DND-41 (cell line): ENCODE data around the gene SLC39A10.

Experiments used
- ATAC-seq: fragments of 200-7000 bp; cut with Tn5 transposase; 3 replicates; pipeline ENCODE4 v1.9.1; 2021; ENCODE audit warnings: low read depth; ENCODE audit not compliant: insufficient read depth
- DNase-seq: peaks from one replicate; pipeline ENCODE4 v3.0.0-alpha.2; 2020
- H2AFZ ChIP-seq: 2 replicates; pipeline ENCODE4 v1.6.0; 2012; ENCODE audit warnings: low read depth, low read length
- H3K27ac ChIP-seq: 2 replicates; pipeline ENCODE4 v1.5.1; 2012; ENCODE audit warnings: low read length, inconsistent platforms
- H3K27me3 ChIP-seq: fragments of 200-600 bp; sonication (generic); 2 replicates; pipeline ENCODE4 v1.6.0; 2012; ENCODE audit warnings: low read length, mild to moderate bottlenecking, inconsistent platforms; ENCODE audit not compliant: insufficient read depth, poor library complexity
- H3K36me3 ChIP-seq: 2 replicates; pipeline ENCODE4 v1.5.1; 2012; ENCODE audit warnings: low read length, inconsistent platforms; ENCODE audit not compliant: insufficient read depth
- H3K4me1 ChIP-seq: 2 replicates; pipeline ENCODE4 v1.5.1; 2012; ENCODE audit warnings: mild to moderate bottlenecking, low read length; ENCODE audit not compliant: insufficient read depth
- H3K4me2 ChIP-seq: 2 replicates; pipeline ENCODE4 v1.6.0; 2012; ENCODE audit warnings: mild to moderate bottlenecking, moderate library complexity, low read length, inconsistent platforms; ENCODE audit not compliant: insufficient read depth
- H3K4me3 ChIP-seq, 2 experiments: fragments of 200-600 bp in 1 of 2; shearing (Covaris generic) in 1 of 2; 2 replicates each; pipeline ENCODE4 v1.5.1; 2012 to 2016; ENCODE audit warnings: inconsistent platforms in 2 of 2, low read length in 2 of 2, mild to moderate bottlenecking in 2 of 2, low read depth in 1 of 2, moderate library complexity in 1 of 2
- H3K79me2 ChIP-seq: 2 replicates; pipeline ENCODE4 v1.6.0; 2012; ENCODE audit warnings: low read length, inconsistent platforms; ENCODE audit not compliant: insufficient read depth
- H3K9ac ChIP-seq: 2 replicates; pipeline ENCODE4 v1.6.0; 2012; ENCODE audit warnings: low read depth, mild to moderate bottlenecking, inconsistent platforms, low read length, moderate library complexity
- H3K9me3 ChIP-seq: 2 replicates; pipeline ENCODE4 v1.5.1; 2012; ENCODE audit warnings: low read length, moderate library complexity, mild to moderate bottlenecking, inconsistent platforms; ENCODE audit not compliant: insufficient read depth, severe bottlenecking
- H4K20me1 ChIP-seq: 2 replicates; pipeline ENCODE4 v1.6.0; 2012; ENCODE audit warnings: low read length; ENCODE audit not compliant: insufficient read depth
- CTCF ChIP-seq: IDR thresholded peaks from 2 replicates; pipeline ENCODE4 v1.5.1; 2012; ENCODE audit warnings: borderline replicate concordance, low read length, moderate library complexity, mild to moderate bottlenecking; ENCODE audit not compliant: poor library complexity, severe bottlenecking; ENCODE audit errors: extremely low read depth
- EZH2 ChIP-seq: IDR thresholded peaks from 3 replicates; pipeline ENCODE4 v1.6.1; 2012; ENCODE audit warnings: borderline replicate concordance, low read depth, mild to moderate bottlenecking, moderate library complexity, low read length, inconsistent platforms; ENCODE audit not compliant: severe bottlenecking

The SLC39A10 gene

GRCh38 chr2:195709901-195710806 lies 53.1 kb downstream of the SLC39A10 start:
- H3K9me3 ChIP-seq: no peaks in the 10 kb centered on the region
- no peak for DNase-seq
- H3K4me3 ChIP-seq: no peak overlapping the region
- H3K4me2 ChIP-seq: no peak overlapping the region
- H3K36me3 ChIP-seq: peaks cover 65% of the 10 kb centered on the region
- H2AFZ ChIP-seq: no peak overlapping the region
- H3K79me2 ChIP-seq: peaks cover 6% of the 10 kb centered on the region; the same call in 1 of the 2 replicates
- no peaks in the 10 kb centered on the region for H4K20me1 ChIP-seq
- no peaks in the 10 kb centered on the region for H3K4me1 ChIP-seq
- no peak for TF ChIP-seq CTCF
- TF ChIP-seq EZH2: no peak
- H3K27ac ChIP-seq: no peak overlapping the region
- no peak overlapping the region for H3K9ac ChIP-seq
- no peaks in the 10 kb centered on the region for H3K27me3 ChIP-seq
- ATAC-seq: no peak

GRCh38 chr2:195711478-195711877 lies 54.5 kb downstream of the SLC39A10 start:
- DNase-seq (no peak), ATAC-seq (no peak)
- Histone ChIP-seq H3K4me1 (no peaks in the 10 kb centered on the region), H4K20me1 (no peaks in the 10 kb centered on the region), H3K9ac (no peak overlapping the region), H3K27me3 (no peaks in the 10 kb centered on the region), H3K36me3 (peaks cover 75% of the 10 kb centered on the region), H2AFZ (no peak overlapping the region), H3K79me2 (peaks cover 4% of the 10 kb centered on the region; the same call in 1 of the 2 replicates), H3K4me2 (no peak overlapping the region), H3K9me3 (no peaks in the 10 kb centered on the region), H3K27ac (no peak overlapping the region), H3K4me3 (no peak overlapping the region)
- no peak for TF ChIP-seq EZH2
- TF ChIP-seq CTCF: no peak

GRCh38 chr2:195716466-195716865 lies 59.4 kb downstream of the SLC39A10 start:
- Histone ChIP-seq H3K4me2 (no peak overlapping the region), H4K20me1 (no peaks in the 10 kb centered on the region), H3K4me3 (no peak overlapping the region), H2AFZ (no peak overlapping the region), H3K27me3 (no peaks in the 10 kb centered on the region), H3K4me1 (no peaks in the 10 kb centered on the region), H3K27ac (no peak overlapping the region), H3K79me2 (no peaks in the 10 kb centered on the region), H3K9ac (no peak overlapping the region), H3K36me3 (peaks cover 83% of the 10 kb centered on the region), H3K9me3 (no peaks in the 10 kb centered on the region)
- TF ChIP-seq EZH2 (no peak), CTCF (no peak)
- DNase-seq (no peak), ATAC-seq (no peak)
